ENCODE data around the gene RASGRF2. TPM values are rescaled to one million over a fixed set of nuclear protein-coding genes. Genes with fewer than 3 reads are reported as not detected.

RASGRF2 gene
- total RNA-seq, 1 donor from 2014 or later, result 4.8 TPM

GRCh38 chr5:81134566-81134965, 174.4 kb downstream of the RASGRF2 start:
- H3K9me3 ChIP-seq (replicated peaks), result peaks cover 16% of the 10 kb centered on the region
- intact Hi-C loops (cut with micrococcal nuclease), result no loop called here
- no peak overlapping the region for H3K4me3 ChIP-seq
- no peak for DNase-seq
- TF ChIP-seq, protein P1, sequence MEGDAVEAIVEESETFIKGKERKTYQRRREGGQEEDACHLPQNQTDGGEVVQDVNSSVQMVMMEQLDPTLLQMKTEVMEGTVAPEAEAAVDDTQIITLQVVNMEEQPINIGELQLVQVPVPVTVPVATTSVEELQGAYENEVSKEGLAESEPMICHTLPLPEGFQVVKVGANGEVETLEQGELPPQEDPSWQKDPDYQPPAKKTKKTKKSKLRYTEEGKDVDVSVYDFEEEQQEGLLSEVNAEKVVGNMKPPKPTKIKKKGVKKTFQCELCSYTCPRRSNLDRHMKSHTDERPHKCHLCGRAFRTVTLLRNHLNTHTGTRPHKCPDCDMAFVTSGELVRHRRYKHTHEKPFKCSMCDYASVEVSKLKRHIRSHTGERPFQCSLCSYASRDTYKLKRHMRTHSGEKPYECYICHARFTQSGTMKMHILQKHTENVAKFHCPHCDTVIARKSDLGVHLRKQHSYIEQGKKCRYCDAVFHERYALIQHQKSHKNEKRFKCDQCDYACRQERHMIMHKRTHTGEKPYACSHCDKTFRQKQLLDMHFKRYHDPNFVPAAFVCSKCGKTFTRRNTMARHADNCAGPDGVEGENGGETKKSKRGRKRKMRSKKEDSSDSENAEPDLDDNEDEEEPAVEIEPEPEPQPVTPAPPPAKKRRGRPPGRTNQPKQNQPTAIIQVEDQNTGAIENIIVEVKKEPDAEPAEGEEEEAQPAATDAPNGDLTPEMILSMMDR (IDR thresholded peaks at IDR 0.05; ENCODE audit: borderline replicate concordance), result no peak
- no peaks in the 10 kb centered on the region for H3K27me3 ChIP-seq (ENCODE audit: low read depth)
- H3K27ac ChIP-seq (replicated peaks), result no peak overlapping the region
- H3K36me3 ChIP-seq, result peaks cover 6% of the 10 kb centered on the region
- no peaks in the 10 kb centered on the region for H3K4me1 ChIP-seq

DNA sequence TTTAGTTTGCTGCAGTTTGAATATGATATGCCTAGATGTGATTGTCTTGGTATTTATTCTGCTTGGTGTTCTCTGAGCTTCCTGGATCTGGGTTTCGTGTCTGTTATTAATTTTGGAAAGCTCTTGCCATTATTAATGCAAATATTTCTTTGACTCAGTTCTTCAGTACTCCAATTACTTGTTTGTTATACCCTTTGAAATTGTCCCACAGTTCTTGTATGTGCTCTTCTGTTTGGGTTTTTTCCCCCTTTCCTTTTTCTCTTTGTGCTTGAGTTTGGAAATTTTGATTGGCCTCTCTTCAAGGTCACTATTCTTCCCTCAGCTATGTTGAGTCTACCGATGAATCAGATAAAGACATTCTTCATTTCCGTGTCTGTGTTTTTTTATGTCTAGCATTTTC, 176.4 kb downstream of the RASGRF2 start:
- H3K4me1 ChIP-seq, result peaks cover 17% of the 10 kb centered on the region
- TF ChIP-seq, protein P1 (IDR thresholded peaks at IDR 0.05; ENCODE audit: borderline replicate concordance), result no peak
- peaks cover 6% of the 10 kb centered on the region for H3K36me3 ChIP-seq
- H3K9me3 ChIP-seq (replicated peaks), result peaks cover 16% of the 10 kb centered on the region
- intact Hi-C loops (cut with micrococcal nuclease), result no loop called here
- no peak for DNase-seq
- H3K4me3 ChIP-seq, result no peak overlapping the region
- H3K27ac ChIP-seq (replicated peaks), result no peak overlapping the region
- no peaks in the 10 kb centered on the region for H3K27me3 ChIP-seq (ENCODE audit: low read depth)

- intact Hi-C loops (cut with micrococcal nuclease), result no loop called here
- Histone ChIP-seq H3K9me3 (replicated peaks) (peaks cover 16% of the 10 kb centered on the region), H3K27ac (replicated peaks) (no peak overlapping the region), H3K4me3 (no peak overlapping the region), H3K4me1 (peaks cover 26% of the 10 kb centered on the region), H3K36me3 (peaks cover 6% of the 10 kb centered on the region), H3K27me3 (ENCODE audit: low read depth) (no peaks in the 10 kb centered on the region)
- TF ChIP-seq, protein P1 (IDR thresholded peaks at IDR 0.05; ENCODE audit: borderline replicate concordance), result no peak
- no peak for DNase-seq
These were observed 177.7 kb downstream of the RASGRF2 start for GRCh38 chr5:81137833-81138232.

- Histone ChIP-seq H3K27ac (replicated peaks) (peak overlapping the region; percentile 18), H3K9me3 (replicated peaks) (peaks cover 15% of the 10 kb centered on the region), H3K27me3 (ENCODE audit: low read depth) (no peaks in the 10 kb centered on the region), H3K36me3 (peaks cover 3% of the 10 kb centered on the region), H3K4me3 (no peak overlapping the region), H3K4me1 (peaks cover 26% of the 10 kb centered on the region)
- TF ChIP-seq, protein P1 (IDR thresholded peaks at IDR 0.05; ENCODE audit: borderline replicate concordance), result no peak
- intact Hi-C loops (cut with micrococcal nuclease), result no loop called here
- DNase-seq, result no peak
These were observed 180.3 kb downstream of the RASGRF2 start for GRCh38 chr5:81140441-81140840.

- Histone ChIP-seq H3K9me3 (replicated peaks) (peaks cover 12% of the 10 kb centered on the region), H3K4me1 (peaks cover 26% of the 10 kb centered on the region), H3K27ac (replicated peaks) (peak overlapping the region; percentile 18), H3K4me3 (no peak overlapping the region), H3K27me3 (ENCODE audit: low read depth) (no peaks in the 10 kb centered on the region), H3K36me3 (no peaks in the 10 kb centered on the region)
- TF ChIP-seq, protein P1 (IDR thresholded peaks at IDR 0.05; ENCODE audit: borderline replicate concordance), result no peak
- peak; percentile 34 for DNase-seq
- intact Hi-C loops (cut with micrococcal nuclease), result no loop called here
These were observed 180.8 kb downstream of the RASGRF2 start for GRCh38 chr5:81140943-81141342.

DNA sequence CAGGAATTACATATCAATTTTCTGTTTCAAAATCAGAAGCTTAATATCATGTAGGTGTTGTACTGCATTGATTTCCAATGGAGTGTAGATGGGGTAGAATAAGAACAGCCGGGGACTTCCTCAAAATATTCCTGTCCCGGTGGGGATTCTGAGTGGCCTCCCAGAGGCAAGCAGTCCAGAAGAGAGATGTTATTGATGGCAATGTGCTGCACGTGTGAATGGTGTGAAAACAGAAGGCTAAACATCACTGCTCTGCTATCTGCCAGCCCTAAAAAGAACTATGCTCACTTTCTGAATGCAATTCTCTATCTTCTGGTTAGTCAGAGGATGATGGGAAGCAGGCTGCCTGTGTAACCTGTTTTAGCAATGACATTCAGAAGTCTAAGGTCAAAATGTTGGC, 181.9 kb downstream of the RASGRF2 start:
- H3K4me3 ChIP-seq, result no peak overlapping the region
- peaks cover 26% of the 10 kb centered on the region for H3K4me1 ChIP-seq
- H3K27me3 ChIP-seq (ENCODE audit: low read depth), result no peaks in the 10 kb centered on the region
- TF ChIP-seq, protein P1 (IDR thresholded peaks at IDR 0.05; ENCODE audit: borderline replicate concordance), result no peak
- intact Hi-C loops (cut with micrococcal nuclease), result no loop called here
- peaks cover 2% of the 10 kb centered on the region for H3K9me3 ChIP-seq (replicated peaks)
- no peak for DNase-seq
- H3K27ac ChIP-seq (replicated peaks), result no peak overlapping the region
- H3K36me3 ChIP-seq, result no peaks in the 10 kb centered on the region
